SK-N-SH (cell line): ENCODE results near the gene TUBB3.

Source experiments
- CHD2 ChIP-seq: fragments of 150-350 bp; IDR thresholded peaks from 2 replicates; pipeline ENCODE4 v1.6.1; 2018; ENCODE audit warnings: low read length; ENCODE audit not compliant: partially characterized antibody
- FOXJ3 ChIP-seq: sonication (generic); formaldehyde crosslinking; IDR thresholded peaks from 2 replicates; pipeline ENCODE4 v1.5.1; 2020; ENCODE audit warnings: mild to moderate bottlenecking, missing genetic modification reagents
- FOXM1 ChIP-seq: IDR thresholded peaks from 2 replicates; pipeline ENCODE4 v1.4.0; 2012; ENCODE audit warnings: low read depth, mild to moderate bottlenecking
- GABPA ChIP-seq: IDR thresholded peaks from 2 replicates; pipeline ENCODE4 v1.4.0; 2012; ENCODE audit warnings: low read depth, mild to moderate bottlenecking
- NRF1 ChIP-seq: IDR thresholded peaks from 2 replicates; pipeline ENCODE4 v1.6.1; 2012; ENCODE audit warnings: low read depth, mild to moderate bottlenecking, low read length
- POLR2AphosphoS5 ChIP-seq: IDR thresholded peaks from 2 replicates; pipeline ENCODE4 v1.6.1; 2012; ENCODE audit warnings: low read depth, low read length
- RAD21 ChIP-seq: IDR thresholded peaks from 2 replicates; pipeline ENCODE4 v1.6.1; 2012; ENCODE audit warnings: mild to moderate bottlenecking, low read length
- RCOR1 ChIP-seq: fragments of 150-350 bp; IDR thresholded peaks from 2 replicates; pipeline ENCODE4 v1.6.1; 2017; ENCODE audit warnings: antibody characterized with exemption, low read length
- RFX5 ChIP-seq: IDR thresholded peaks from 2 replicates; pipeline ENCODE4 v1.6.1; 2012; ENCODE audit warnings: mild to moderate bottlenecking, improper control_type of control experiment, low read length
- SMC3 ChIP-seq: IDR thresholded peaks from 2 replicates; pipeline ENCODE4 v1.6.1; 2012; ENCODE audit warnings: low read depth, low read length, improper control_type of control experiment
- TF ChIP-seq, protein P1 (sequence below): fragments of 200-600 bp; sonication (generic); IDR thresholded peaks from 2 replicates; pipeline ENCODE4 v1.6.1; 2017; ENCODE audit warnings: antibody characterized with exemption, mild to moderate bottlenecking, moderate library complexity
- TF ChIP-seq, protein P2 (sequence below): IDR thresholded peaks from 2 replicates; pipeline ENCODE4 v1.4.0; 2012; ENCODE audit warnings: low read depth, borderline replicate concordance
- TF ChIP-seq, protein P3 (sequence below): IDR thresholded peaks from 2 replicates; pipeline ENCODE4 v1.4.0; 2012; ENCODE audit warnings: low read depth

DNA sequence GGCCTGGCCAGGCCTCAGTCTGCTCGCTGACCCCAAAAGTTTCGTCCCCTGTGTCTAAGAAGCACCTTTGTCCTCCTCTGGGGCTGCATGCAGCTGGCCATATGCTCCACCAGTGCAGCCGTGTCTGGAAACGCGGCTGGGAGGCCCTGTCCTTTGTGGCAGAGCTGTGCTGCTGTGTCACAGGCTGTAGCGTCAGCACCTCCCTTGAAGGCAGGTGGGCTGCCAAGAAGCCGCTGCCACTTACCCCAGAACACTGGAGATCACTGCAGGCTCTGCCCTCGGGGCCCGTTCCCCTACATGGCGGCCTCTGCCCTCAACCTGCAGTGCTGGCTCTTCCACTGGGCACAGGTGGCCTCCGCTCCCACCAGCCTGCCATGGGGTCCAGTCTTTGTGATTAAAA, 20.2 kb upstream of the TUBB3 start:
- TF ChIP-seq GABPA, result no peak
- TF ChIP-seq, protein P1, sequence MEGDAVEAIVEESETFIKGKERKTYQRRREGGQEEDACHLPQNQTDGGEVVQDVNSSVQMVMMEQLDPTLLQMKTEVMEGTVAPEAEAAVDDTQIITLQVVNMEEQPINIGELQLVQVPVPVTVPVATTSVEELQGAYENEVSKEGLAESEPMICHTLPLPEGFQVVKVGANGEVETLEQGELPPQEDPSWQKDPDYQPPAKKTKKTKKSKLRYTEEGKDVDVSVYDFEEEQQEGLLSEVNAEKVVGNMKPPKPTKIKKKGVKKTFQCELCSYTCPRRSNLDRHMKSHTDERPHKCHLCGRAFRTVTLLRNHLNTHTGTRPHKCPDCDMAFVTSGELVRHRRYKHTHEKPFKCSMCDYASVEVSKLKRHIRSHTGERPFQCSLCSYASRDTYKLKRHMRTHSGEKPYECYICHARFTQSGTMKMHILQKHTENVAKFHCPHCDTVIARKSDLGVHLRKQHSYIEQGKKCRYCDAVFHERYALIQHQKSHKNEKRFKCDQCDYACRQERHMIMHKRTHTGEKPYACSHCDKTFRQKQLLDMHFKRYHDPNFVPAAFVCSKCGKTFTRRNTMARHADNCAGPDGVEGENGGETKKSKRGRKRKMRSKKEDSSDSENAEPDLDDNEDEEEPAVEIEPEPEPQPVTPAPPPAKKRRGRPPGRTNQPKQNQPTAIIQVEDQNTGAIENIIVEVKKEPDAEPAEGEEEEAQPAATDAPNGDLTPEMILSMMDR, result no peak
- no peak for TF ChIP-seq RFX5
- TF ChIP-seq, protein P2, sequence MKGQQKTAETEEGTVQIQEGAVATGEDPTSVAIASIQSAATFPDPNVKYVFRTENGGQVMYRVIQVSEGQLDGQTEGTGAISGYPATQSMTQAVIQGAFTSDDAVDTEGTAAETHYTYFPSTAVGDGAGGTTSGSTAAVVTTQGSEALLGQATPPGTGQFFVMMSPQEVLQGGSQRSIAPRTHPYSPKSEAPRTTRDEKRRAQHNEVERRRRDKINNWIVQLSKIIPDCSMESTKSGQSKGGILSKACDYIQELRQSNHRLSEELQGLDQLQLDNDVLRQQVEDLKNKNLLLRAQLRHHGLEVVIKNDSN, result no peak
- no peak for TF ChIP-seq FOXM1
- no peak for TF ChIP-seq POLR2AphosphoS5
- no peak for TF ChIP-seq NRF1
- TF ChIP-seq SMC3, result no peak
- TF ChIP-seq RAD21, result no peak
- no peak for TF ChIP-seq CHD2
- TF ChIP-seq, protein P3, sequence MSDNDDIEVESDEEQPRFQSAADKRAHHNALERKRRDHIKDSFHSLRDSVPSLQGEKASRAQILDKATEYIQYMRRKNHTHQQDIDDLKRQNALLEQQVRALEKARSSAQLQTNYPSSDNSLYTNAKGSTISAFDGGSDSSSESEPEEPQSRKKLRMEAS, result no peak
- TF ChIP-seq FOXJ3 (CRISPR knock-in tag), result no peak
- no peak for TF ChIP-seq RCOR1
